Thoracic aorta (tissue), 2 donors: ENCODE results near the gene RCAN2. TPM values are rescaled to one million over a fixed set of nuclear protein-coding genes. Genes with fewer than 3 reads are reported as not detected.
"Not testable (repeated sequence)": the region's sequence is repeated elsewhere in the genome, so short reads cannot be mapped to it uniquely, and the experiment has no call there.

Experiments used
- ATAC-seq: fragments of 150-250 bp; one replicate; pipeline ENCODE4 v1.8.0; 2017; ENCODE audit warnings: low read depth; ENCODE audit not compliant: insufficient number of reproducible peaks, low FRiP score
- DNase-seq: peaks from one replicate; pipeline ENCODE4 v3.0.0-alpha.2; 2020; ENCODE audit warnings: low spot score
- H3K27ac ChIP-seq, 2 donors: fragments of 200-600 bp; sonication (generic); 1 replicate in 1 of 2; 2 replicates in 1 of 2; pipeline ENCODE4 v1.5.1; 2016; ENCODE audit warnings: mild to moderate bottlenecking in 2 of 2, moderate library complexity in 2 of 2
- H3K27me3 ChIP-seq: fragments of 200-600 bp; sonication (generic); replicated peaks from 2 replicates; pipeline ENCODE4 v1.6.0; 2016; ENCODE audit warnings: mild to moderate bottlenecking; ENCODE audit not compliant: insufficient read depth
- H3K36me3 ChIP-seq: fragments of 200-600 bp; sonication (generic); one replicate; pipeline ENCODE4 v1.5.1; 2016
- H3K4me1 ChIP-seq, 2 donors: fragments of 200-600 bp; sonication (generic); 1 replicate in 1 of 2; 2 replicates in 1 of 2; pipeline versions ENCODE4 v1.5.1 to v1.6.0; 2016; ENCODE audit warnings: low read depth in 2 of 2, mild to moderate bottlenecking in 1 of 2; ENCODE audit not compliant: control insufficient read depth in 1 of 2
- H3K4me3 ChIP-seq: fragments of 200-600 bp; sonication (generic); 2 replicates; pipeline ENCODE4 v1.5.1; 2016; ENCODE audit warnings: mild to moderate bottlenecking
- H3K9me3 ChIP-seq: fragments of 200-600 bp; sonication (generic); 2 replicates; pipeline ENCODE4 v1.5.1; 2016
- total RNA-seq, 2 donors: library from RNA; depleted of rRNA; stranded (reverse); fragments of >200 nt; gene quantifications; one replicate each; pipeline versions ENCODE4 v1.1.0 to v1.2.3, GENCODE V29; 2016
- TF ChIP-seq, protein P1 (sequence below): fragments of 200-600 bp; sonication (generic); IDR thresholded peaks from one replicate; pipeline ENCODE4 v1.5.1; 2019; ENCODE audit warnings: antibody characterized with exemption

Gene RCAN2
- total RNA-seq, 2 donors from 2014 or later: 126 to 289 TPM

DNA sequence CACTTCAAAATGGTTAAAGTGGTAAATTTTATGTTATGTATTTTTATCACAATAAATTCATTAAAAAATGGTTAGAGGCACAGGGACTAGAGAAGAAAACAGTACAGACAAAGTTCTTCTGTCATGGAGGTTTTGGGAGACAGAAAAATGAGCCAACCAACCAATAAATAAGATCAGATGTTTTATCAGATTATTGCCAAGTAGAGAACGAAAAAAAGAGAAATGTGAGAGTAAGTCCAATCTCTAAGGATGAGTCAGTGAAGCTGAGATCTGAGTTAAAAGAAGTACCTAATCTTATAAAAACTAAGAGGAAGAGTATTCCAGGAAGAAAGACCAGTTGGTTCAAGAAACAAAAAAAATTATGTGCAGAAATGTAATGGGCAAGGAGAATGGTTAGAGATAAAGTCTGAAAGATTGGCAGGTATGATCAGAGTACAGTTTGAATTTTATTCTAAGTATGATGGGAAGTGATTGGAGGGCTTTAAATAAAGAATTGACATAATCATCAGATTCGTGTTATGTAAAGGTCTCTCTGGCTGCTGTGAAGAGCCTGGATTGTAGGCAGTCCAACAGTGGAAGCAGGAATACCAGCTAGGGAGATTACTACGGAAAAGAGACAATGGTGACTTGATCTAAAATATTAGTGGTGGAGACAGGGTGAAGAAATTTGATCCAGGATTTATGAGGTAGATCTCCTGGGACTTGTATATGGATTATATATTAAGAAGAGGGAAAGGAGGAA lies 79.6 kb downstream of the RCAN2 start:
- DNase-seq (no peak), ATAC-seq (no peak)
- Histone ChIP-seq H3K4me3 (no peak overlapping the region), H3K27me3 (no peaks in the 10 kb centered on the region), H3K36me3 (no peaks in the 10 kb centered on the region), H3K9me3 (no peaks in the 10 kb centered on the region), H3K4me1 (peaks cover 39 to 71% of the 10 kb centered on the region in 2 donors), H3K27ac (peak overlapping the region in 1 of 2 donors; percentile 28)
- TF ChIP-seq, protein P1, sequence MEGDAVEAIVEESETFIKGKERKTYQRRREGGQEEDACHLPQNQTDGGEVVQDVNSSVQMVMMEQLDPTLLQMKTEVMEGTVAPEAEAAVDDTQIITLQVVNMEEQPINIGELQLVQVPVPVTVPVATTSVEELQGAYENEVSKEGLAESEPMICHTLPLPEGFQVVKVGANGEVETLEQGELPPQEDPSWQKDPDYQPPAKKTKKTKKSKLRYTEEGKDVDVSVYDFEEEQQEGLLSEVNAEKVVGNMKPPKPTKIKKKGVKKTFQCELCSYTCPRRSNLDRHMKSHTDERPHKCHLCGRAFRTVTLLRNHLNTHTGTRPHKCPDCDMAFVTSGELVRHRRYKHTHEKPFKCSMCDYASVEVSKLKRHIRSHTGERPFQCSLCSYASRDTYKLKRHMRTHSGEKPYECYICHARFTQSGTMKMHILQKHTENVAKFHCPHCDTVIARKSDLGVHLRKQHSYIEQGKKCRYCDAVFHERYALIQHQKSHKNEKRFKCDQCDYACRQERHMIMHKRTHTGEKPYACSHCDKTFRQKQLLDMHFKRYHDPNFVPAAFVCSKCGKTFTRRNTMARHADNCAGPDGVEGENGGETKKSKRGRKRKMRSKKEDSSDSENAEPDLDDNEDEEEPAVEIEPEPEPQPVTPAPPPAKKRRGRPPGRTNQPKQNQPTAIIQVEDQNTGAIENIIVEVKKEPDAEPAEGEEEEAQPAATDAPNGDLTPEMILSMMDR: no peak

DNA sequence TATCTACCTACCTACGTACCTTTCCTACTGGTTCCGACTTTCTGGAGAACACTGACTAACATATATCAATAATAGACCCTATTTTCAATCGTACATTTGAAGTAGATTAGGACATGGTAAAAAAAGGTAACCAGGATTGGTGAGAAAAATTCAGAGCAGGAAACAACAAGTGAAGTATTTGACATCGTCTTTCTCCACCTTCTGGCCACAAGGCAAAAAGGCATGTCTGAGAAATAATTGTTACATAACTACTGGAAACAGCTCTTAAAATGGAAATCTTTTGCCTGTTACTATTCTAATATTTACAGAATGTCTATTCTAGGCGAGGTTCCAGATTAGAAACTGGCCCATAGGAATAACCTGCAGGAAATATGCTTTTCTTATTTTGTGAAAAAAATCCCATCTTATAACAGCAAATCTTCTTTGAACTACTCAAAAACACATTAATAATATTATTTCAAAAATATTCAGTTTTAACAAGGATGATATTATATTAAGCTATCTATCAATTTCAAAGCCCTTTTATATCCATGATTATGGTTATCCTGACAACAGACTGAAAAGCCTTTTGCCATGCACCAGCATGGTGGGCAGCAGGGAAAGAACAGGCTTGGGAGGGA lies 80.8 kb downstream of the RCAN2 start:
- ATAC-seq: peak; percentile 42
- no peaks in the 10 kb centered on the region for H3K27me3 ChIP-seq
- H3K4me1 ChIP-seq: peaks cover 41 to 73% of the 10 kb centered on the region in 2 donors
- no peak for DNase-seq
- TF ChIP-seq, protein P1: peak; percentile 54
- H3K4me3 ChIP-seq: no peak overlapping the region
- no peaks in the 10 kb centered on the region for H3K36me3 ChIP-seq
- no peaks in the 10 kb centered on the region for H3K9me3 ChIP-seq
- peak overlapping the region in 1 of 2 donors; percentile 28 for H3K27ac ChIP-seq

DNA sequence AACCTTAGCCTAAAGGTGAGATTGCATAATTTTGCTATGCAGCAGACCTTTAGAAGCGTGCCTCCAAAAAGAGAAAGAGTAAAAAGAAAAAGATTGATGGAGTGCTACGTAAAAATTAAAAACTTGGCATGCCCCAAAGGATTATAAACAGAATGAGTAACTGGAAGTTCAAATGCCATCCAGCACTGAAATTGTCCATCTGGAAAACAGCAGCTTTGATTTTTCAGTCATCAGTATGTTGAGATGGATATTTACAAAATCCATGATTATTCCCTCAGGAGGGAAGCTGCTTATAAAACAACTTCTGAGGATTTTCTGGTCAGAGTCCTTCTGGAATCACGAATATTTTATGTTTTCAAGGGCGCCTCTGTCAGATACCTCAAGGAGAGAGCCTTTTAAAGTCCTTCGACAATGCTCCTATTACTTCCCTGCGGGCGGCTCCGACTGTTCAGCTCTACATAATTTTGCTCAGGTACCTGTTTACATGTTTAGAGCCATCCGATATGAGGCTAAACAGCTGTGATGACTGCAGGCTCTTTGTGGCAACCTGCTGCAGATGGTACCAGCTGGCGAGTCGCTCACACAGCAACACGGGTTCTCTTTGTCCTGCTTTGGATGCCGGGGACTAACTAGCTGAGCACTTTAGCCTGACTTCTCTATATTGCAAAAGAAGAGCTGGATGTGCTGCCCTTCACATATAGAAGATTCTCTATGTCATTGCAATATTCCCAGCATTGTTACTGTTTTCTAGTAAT lies 83.3 kb downstream of the RCAN2 start:
- no peak for DNase-seq
- ATAC-seq: no peak
- TF ChIP-seq, protein P1: no peak
- H3K27ac ChIP-seq: peak overlapping the region in 1 of 2 donors; percentile 1
- no peaks in the 10 kb centered on the region for H3K36me3 ChIP-seq
- H3K9me3 ChIP-seq: no peaks in the 10 kb centered on the region
- no peaks in the 10 kb centered on the region for H3K27me3 ChIP-seq
- H3K4me1 ChIP-seq: peaks cover 36 to 58% of the 10 kb centered on the region in 2 donors
- H3K4me3 ChIP-seq: no peak overlapping the region

DNA sequence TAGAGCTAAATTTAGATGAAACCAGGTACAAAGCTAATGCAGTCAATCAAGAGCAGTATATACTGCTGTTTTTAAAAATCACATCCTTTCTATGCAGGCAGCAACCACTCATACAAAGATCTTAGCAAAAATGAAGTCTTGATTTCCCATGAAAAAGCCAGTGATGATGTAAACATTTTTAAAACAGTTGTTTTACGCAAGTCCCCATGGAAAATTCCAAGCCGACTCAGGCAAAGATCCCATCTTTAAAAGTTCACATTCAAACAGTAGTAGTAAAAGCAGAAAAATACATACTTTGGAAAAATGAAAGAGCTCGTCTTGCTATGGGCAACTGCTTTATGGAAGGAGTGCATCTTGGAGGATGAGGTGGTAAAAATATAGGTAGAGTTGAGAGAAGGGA lies 84.0 kb downstream of the RCAN2 start:
- Histone ChIP-seq H3K36me3 (no peaks in the 10 kb centered on the region), H3K27ac (peak overlapping the region in 1 of 2 donors; percentile 44), H3K27me3 (no peaks in the 10 kb centered on the region), H3K4me1 (peaks cover 36 to 55% of the 10 kb centered on the region in 2 donors), H3K4me3 (peak overlapping the region; percentile 6), H3K9me3 (no peaks in the 10 kb centered on the region)
- no peak for ATAC-seq
- DNase-seq: no peak
- TF ChIP-seq, protein P1: no peak

DNA sequence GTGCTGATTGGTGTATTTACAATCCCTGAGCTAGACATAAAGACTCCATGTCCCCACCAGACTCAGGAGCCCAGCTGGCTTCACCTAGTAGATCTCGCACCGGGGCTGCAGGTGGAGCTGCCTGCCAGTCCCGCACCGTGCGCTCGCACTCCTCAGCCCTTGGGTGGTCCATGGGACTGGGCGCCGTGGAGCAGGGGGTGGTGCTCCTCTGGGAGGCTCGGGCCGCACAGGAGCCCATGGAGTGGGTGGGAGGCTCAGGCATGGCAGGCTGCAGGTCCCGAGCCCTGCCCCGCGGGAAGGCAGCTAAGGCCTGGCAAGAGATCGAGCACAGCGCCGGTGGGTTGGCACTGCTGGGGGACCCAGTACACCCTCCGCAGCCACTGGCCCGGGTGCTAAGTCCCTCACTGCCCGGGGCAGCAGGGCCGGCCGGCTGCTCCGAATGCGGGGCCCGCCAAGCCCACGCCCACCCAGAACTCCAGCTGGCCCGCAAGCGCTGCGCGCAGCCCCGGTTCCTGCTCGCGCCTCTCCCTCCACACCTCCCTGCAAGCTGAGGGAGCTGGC lies 85.5 kb downstream of the RCAN2 start:
- H3K4me1 ChIP-seq: peaks cover 24 to 57% of the 10 kb centered on the region in 2 donors
- not testable (repeated sequence) for H3K36me3 ChIP-seq, H3K27me3 ChIP-seq, DNase-seq, H3K9me3 ChIP-seq, ATAC-seq, H3K4me3 ChIP-seq, H3K27ac ChIP-seq
